Superior temporal gyrus (tissue), 1 donor: ENCODE data around the gene AK8.

Experiments used
- DNase-seq: peaks from one replicate; pipeline ENCODE4 v3.0.0-alpha.2; 2016; ENCODE audit errors: extremely low spot score

Gene AK8

DNA sequence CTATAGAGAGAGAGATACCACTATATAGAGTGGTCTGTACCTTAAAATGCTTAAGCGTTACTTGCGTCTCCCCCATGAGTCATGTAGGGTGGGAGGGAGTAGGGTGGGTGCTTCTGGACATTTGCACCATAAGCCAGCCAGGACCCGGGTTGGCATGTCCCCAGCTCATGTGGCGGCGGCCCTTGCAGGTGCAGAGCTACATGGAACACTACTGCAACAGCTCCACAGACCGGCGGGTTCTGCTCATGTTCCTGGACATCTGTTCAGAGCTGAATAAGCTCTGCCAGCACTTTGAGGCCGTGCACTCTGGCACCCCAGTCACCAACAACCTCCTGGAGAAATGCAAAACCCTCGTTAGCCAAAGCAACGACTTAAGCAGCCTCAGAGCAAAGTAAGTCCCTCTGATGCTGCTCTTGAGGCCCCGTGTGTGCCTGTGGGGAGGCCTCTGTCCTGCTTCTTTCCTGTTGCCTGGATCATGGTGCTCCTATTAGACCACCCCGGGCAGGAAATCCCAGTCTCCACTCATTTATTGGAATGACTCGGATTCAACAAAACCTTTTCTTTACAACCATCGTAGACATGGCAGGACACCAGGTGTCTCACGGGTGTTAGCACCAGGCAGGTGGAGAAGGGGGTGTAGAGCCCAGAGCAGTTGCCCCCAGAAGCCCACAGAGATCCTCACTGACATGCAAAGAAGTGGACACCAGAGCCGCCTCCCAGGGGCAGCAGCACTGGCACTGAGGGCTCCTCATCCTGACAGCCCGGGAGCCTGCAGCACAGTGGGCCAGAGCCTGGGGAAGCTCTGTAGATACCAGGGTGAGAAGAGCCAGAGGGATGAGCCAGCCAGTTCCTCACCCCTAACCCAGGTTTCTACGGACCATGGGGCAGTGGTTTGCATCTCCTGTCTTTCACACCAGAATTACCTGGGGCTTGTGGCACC, 9.4 kb upstream of the AK8 start:
- no peak for DNase-seq

DNA sequence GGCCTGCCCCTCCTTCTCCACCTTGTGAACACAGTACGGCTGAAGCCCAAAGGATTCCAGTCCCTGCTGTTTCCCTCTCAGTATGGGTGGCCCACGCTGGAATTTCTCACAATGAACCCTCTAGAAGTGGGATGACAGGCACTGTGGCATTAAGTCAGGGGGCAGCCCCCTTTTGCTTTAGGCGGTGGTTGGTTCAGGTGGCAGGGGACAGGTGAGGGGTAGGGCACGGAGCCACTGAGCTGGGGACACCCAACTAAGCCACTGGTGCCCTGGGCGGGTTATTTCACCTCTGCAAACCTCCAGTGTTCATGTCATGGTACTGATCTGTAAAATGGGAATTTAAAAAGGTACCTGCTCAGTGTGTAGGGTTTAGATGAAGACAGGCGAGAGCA, 8.2 kb upstream of the AK8 start:
- no peak for DNase-seq

- DNase-seq = no peak
These were observed 7.7 kb upstream of the AK8 start for GRCh38 chr9:132885720-132886333.

GRCh38 chr9:132883349-132884294, 5.5 kb upstream of the AK8 start:
- no peak for DNase-seq

- DNase-seq = no peak
These were observed 4.5 kb upstream of the AK8 start for GRCh38 chr9:132882616-132883015.

GRCh38 chr9:132881826-132882225, 3.7 kb upstream of the AK8 start:
- DNase-seq = no peak

DNA sequence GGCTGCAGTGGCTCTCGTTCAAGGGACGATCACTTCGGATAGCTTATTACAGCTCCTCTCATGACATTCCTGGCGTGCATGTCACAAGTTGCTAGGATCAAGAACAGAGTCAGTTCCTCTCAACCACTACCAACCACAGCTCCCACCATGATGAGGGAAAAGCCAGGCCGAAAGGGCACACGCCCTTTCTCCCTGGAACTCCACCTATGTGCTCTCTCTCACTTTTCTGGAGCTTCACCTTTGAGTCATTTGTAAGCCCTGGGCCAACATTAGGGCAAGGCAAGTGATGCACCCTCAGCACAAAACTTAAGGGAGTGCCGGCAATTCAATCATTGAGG, 2.2 kb upstream of the AK8 start:
- DNase-seq = no peak

- no peak for DNase-seq
These were observed 1.6 kb upstream of the AK8 start for GRCh38 chr9:132879457-132880323.

- DNase-seq = no peak
These were observed 792 bp upstream of the AK8 start, which contains the start of gene SPACA9 for GRCh38 chr9:132878695-132879456. Gene SPACA9, plus strand, starts transcription at chr9:132878898. Its CDS starts 5,050 bp downstream, at chr9:132883948.

- no peak for DNase-seq
These were observed 643 bp downstream of the AK8 start for GRCh38 chr9:132877458-132877823.

DNA sequence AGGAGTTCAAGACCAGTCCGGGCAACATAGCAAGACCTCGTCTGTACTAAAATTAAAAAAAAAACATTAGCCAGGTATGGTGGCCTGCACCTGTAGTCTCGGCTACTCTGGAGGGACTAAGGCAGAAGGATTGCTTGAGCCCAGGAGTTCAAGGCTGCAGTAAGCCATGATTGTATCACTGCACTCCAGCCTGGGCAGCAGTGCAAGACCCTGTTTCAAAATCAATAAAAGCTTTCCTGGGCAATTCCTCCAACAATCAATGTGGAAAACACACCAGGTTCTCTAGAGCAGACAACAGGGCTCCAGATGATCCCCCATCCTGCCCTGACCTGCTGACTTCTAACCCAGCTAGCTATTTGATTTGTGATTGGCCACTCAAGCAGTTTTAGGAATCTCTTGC, 1.2 kb downstream of the AK8 start:
- no peak for DNase-seq

DNA sequence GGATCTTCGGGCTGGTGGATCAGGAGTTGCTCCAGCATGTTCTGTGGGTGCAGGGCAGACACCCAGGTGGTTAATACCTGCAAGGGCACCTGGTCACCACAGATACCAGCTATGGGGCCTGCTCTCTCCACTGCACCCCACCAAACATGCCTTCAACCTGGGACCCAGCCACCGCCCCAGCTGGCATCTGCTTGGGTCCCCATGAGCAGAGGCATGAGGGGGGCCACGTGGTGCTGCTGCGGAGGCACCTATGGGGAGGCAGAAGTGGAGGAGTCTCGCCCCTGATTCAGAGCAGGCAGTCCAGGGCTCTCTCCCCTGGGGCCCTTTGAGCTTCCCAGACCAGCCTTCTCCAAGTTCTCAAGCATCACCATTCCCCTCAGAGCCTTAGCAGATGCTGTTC, 2.9 kb downstream of the AK8 start:
- no peak for DNase-seq

DNA sequence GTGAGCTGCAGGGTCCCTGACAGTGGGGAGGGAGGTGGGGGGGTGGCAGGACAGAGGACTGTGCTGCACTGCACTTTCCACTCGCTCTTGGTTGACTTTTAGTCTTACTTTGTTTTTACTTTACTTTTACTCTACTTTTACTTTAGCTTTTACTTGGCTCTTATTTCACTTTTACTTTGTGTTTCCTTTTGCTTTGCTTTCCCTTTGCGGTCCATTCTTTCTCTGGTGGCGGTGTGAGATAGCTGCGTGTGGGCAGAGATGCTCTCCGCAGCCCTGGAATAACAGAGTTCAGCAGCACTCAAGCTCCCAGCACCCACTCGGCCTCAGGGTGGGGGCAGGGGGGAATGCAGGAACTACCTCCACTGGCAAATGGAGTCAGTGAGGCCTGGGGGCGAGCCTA, 4.7 kb downstream of the AK8 start:
- no peak for DNase-seq

- no peak for DNase-seq
These were observed 8.8 kb downstream of the AK8 start for GRCh38 chr9:132869266-132869665.

DNA sequence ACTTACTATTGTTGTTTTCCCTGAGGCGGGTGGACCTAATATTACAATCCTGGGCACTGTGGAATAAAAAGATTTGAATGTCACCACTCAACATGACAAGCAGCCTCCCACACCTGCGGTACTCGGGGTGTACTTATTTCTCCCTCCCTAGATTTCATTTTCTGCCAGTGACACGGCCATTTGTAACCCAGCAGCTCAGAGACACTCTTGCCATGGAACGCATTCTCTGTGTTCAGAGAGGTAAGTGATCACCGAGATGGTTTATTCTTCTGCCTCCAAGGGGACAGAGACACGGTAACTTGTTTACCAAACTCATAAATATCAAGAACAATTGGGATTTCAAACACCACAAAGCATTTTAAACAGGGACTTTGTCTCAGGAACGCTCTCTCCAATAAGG, 11.2 kb downstream of the AK8 start:
- DNase-seq = no peak

GRCh38 chr9:132864691-132865090, 13.4 kb downstream of the AK8 start:
- no peak for DNase-seq

GRCh38 chr9:132864277-132864676, 13.8 kb downstream of the AK8 start:
- no peak for DNase-seq

- DNase-seq = no peak
These were observed 15.0 kb downstream of the AK8 start for GRCh38 chr9:132863096-132863495.

- no peak for DNase-seq
These were observed 15.6 kb downstream of the AK8 start for GRCh38 chr9:132862533-132862932.

- no peak for DNase-seq
These were observed 16.4 kb downstream of the AK8 start for GRCh38 chr9:132861666-132862065.

DNA sequence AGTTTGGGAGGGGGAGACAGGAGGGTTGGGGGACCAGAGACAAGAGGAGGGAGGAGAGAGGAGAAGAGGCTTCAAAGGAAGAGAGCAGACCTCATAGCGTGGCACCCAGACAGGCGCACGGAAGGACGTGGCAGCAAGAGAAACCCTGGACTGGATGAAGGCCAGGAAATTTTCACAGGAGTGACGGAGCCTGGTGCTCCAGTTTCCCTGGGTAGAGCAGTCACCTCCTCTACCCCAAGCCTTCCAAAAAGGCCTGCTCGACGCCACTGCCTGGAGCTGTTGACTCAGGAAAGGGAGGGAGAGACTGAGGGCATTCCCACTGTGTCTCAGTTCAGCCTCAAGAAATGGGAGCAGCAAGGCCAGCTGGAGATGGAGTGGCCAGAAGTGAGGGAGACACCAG, 19.3 kb downstream of the AK8 start:
- DNase-seq = no peak
